H1 (cell line): ENCODE measurements around the gene FAM83C. TPM values are rescaled to one million over a fixed set of nuclear protein-coding genes. Genes with fewer than 3 reads are reported as not detected.

Source experiments
- EP300 ChIP-seq, 2 experiments: IDR thresholded peaks; 1 replicate in 1 of 2; 2 replicates in 1 of 2; pipeline ENCODE4 v1.6.1; 2011 to 2012; ENCODE audit warnings: low read depth in 2 of 2, low read length in 2 of 2, mild to moderate bottlenecking in 2 of 2, borderline replicate concordance in 1 of 2, inconsistent platforms in 1 of 2, moderate library complexity in 1 of 2
- polyA plus RNA-seq, 7 experiments: library from polyadenylated mRNA; depleted of rRNA in 3 of 7; stranded (reverse) in 5 of 7; unstranded in 2 of 7; fragments of >200 nt in 5 of 7; fragments of 200-250 nt in 2 of 7; gene quantifications; 1 replicate in 5 of 7; 2 replicates in 1 of 7; 4 replicates in 1 of 7; pipeline versions ENCODE4 v1.2.1 to v1.2.3, GENCODE V29; 2011 to 2013; ENCODE audit warnings: missing spikeins in 2 of 7, mixed read lengths in 2 of 7
- total RNA-seq: library from RNA; stranded (reverse); fragmentation: NEBNext Ultra II Directional; extraction: Animal tissue kit (Norgen Biotek cat#: 25700); gene quantifications from 2 replicates; pipeline ENCODE4 v1.2.1, GENCODE V29; 2021

Gene FAM83C
- total and polyA plus RNA-seq, 2 of the 8 experiments (the other 6 are each of a cell fraction or from before 2014, with no cell fraction given): not detected

DNA sequence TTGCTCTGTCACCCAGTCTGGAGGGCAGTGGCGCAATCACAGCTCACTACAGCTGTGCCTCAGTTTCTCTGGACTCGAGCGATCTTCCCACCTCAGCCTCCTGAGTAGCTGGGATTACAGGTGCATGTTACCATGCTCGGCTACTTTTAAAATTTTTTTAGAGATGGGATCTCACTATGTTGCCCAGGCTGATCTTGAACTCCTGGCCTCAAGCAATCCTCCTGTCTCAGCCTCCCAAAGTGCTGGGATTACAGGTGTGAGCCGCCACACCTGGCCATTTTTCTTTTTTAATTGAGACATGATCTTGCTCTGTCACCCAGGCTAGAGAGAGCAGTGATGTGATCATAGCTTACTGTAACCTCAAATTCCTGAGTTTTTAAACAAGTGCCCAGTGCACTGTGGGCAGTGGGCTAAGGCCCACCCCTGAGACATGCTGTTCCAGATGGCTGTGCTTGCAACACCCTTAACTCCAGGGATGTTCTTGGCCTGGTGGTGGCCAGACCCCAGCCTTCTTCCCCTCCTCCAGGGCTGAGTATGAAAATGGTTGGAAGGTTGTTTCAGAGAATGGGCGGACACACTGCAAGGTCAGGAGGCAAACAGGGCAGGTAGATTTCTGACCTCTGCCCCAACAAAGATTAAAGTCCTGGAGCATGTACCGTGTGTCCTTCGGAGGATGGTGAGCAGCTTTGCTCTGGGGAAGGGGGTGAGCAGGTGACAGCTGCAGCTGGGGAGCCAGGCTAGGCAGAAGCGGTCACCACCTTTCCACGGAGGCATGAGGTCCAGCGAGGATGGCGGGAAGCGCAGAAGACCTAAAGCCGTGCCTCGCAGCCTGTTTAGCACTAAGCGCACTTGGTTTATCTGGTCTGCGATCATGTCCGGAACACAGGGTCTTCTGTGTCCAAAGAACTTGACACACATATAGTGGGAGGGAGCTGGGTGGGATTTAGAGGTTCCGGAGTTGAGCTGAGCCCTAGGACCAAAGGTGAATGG, 1.4 kb upstream of the FAM83C start (continued):
- TF ChIP-seq EP300 (IDR thresholded peaks at IDR 0.05; ENCODE audit: borderline replicate concordance in 1 of 2, low read depth in 2 of 2, low read length in 2 of 2): no peak
